HCT116 (cell line): Measurements from ENCODE around the gene TMIE.

Experiments used
- CTCF ChIP-seq, 3 experiments: fragments of 200-600 bp in 1 of 3; sonication (generic) in 1 of 3; IDR thresholded peaks in 2 of 3; conservative IDR thresholded peaks in 1 of 3; 2 replicates each; pipeline ENCODE4 v1.5.1; 2012 to 2017; ENCODE audit warnings: low read depth in 2 of 3, low read length in 2 of 3, antibody characterized with exemption in 1 of 3, borderline replicate concordance in 1 of 3, control low read depth in 1 of 3, mild to moderate bottlenecking in 1 of 3, mixed read lengths in 1 of 3, mixed run types in 1 of 3, moderate library complexity in 1 of 3; ENCODE audit not compliant: insufficient read depth in 1 of 3
- EGR1 ChIP-seq: IDR thresholded peaks from 2 replicates; pipeline ENCODE4 v1.6.1; 2012; ENCODE audit warnings: low read depth
- EZH2 ChIP-seq: fragments of 200-600 bp; sonication (generic); IDR thresholded peaks from 2 replicates; pipeline ENCODE4 v1.6.1; 2017; ENCODE audit warnings: antibody characterized with exemption, mixed run types

- TF ChIP-seq CTCF (IDR thresholded peaks at IDR 0.05 in 2 of 3, conservative IDR thresholded peaks at IDR 0.05 in 1 of 3; ENCODE audit: borderline replicate concordance in 1 of 3, insufficient read depth in 1 of 3, low read depth in 2 of 3, low read length in 2 of 3) (no peak), EGR1 (no peak), EZH2 (no peak)
Measured at GRCh38 chr3:46721009-46721408, 19.8 kb downstream of the TMIE start.
